ENCODE results near the gene UBR4. TPM values are rescaled to one million over a fixed set of nuclear protein-coding genes. Genes with fewer than 3 reads are reported as not detected.

The UBR4 gene
- total RNA-seq, 1 donor from 2014 or later = 125 TPM

- intact Hi-C loops (cut with DNase I) = no loop called here
- DNase-seq (no peak), ATAC-seq (no peak)
- H3K36me3 ChIP-seq = peaks cover 92% of the 10 kb centered on the region
- no peaks in the 10 kb centered on the region for H3K27me3 ChIP-seq (ENCODE audit: low read depth)
- no peak overlapping the region for H3K4me3 ChIP-seq
- peaks cover 57% of the 10 kb centered on the region for H3K4me1 ChIP-seq
- TF ChIP-seq, protein P1, sequence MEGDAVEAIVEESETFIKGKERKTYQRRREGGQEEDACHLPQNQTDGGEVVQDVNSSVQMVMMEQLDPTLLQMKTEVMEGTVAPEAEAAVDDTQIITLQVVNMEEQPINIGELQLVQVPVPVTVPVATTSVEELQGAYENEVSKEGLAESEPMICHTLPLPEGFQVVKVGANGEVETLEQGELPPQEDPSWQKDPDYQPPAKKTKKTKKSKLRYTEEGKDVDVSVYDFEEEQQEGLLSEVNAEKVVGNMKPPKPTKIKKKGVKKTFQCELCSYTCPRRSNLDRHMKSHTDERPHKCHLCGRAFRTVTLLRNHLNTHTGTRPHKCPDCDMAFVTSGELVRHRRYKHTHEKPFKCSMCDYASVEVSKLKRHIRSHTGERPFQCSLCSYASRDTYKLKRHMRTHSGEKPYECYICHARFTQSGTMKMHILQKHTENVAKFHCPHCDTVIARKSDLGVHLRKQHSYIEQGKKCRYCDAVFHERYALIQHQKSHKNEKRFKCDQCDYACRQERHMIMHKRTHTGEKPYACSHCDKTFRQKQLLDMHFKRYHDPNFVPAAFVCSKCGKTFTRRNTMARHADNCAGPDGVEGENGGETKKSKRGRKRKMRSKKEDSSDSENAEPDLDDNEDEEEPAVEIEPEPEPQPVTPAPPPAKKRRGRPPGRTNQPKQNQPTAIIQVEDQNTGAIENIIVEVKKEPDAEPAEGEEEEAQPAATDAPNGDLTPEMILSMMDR (IDR thresholded peaks at IDR 0.05) = no peak
- no peak overlapping the region for H3K27ac ChIP-seq
- H3K9me3 ChIP-seq = no peaks in the 10 kb centered on the region
Observed at GRCh38 chr1:19076841-19077616, 133.0 kb downstream of the UBR4 start.

GRCh38 chr1:19074902-19075721, 135.0 kb downstream of the UBR4 start:
- peak; percentile 66 to 71 for ATAC-seq
- Histone ChIP-seq H3K27ac (peak overlapping the region; percentile 44), H3K36me3 (peaks cover 75% of the 10 kb centered on the region), H3K9me3 (no peaks in the 10 kb centered on the region), H3K4me1 (peaks cover 51% of the 10 kb centered on the region), H3K27me3 (ENCODE audit: low read depth) (no peaks in the 10 kb centered on the region), H3K4me3 (no peak overlapping the region)
- intact Hi-C loops (cut with DNase I) = no loop called here
- TF ChIP-seq, protein P1 (IDR thresholded peaks at IDR 0.05) = no peak
- peak; percentile 65 for DNase-seq

GRCh38 chr1:19074361-19074901, 135.6 kb downstream of the UBR4 start:
- intact Hi-C loops (cut with DNase I) = no loop called here
- TF ChIP-seq, protein P1 (IDR thresholded peaks at IDR 0.05) = no peak
- Histone ChIP-seq H3K4me3 (no peak overlapping the region), H3K27me3 (ENCODE audit: low read depth) (no peaks in the 10 kb centered on the region), H3K4me1 (peaks cover 50% of the 10 kb centered on the region), H3K36me3 (peaks cover 68% of the 10 kb centered on the region), H3K9me3 (no peaks in the 10 kb centered on the region), H3K27ac (peak overlapping the region; percentile 44)
- DNase-seq (peak; percentile 38), ATAC-seq (peak in 1 of 2 donors; percentile 4)

GRCh38 chr1:19073311-19074186, 136.5 kb downstream of the UBR4 start:
- Histone ChIP-seq H3K36me3 (peaks cover 60% of the 10 kb centered on the region), H3K4me1 (peaks cover 51% of the 10 kb centered on the region), H3K4me3 (no peak overlapping the region), H3K9me3 (no peaks in the 10 kb centered on the region), H3K27me3 (ENCODE audit: low read depth) (no peaks in the 10 kb centered on the region), H3K27ac (peak overlapping the region; percentile 44)
- no peak for ATAC-seq
- TF ChIP-seq, protein P1 (IDR thresholded peaks at IDR 0.05) = no peak
- intact Hi-C loops (cut with DNase I) = no loop called here
- peak; percentile 56 for DNase-seq
